ENCODE results near the gene ATP11A. TPM values are rescaled to one million over a fixed set of nuclear protein-coding genes. Genes with fewer than 3 reads are reported as not detected.

ATP11A gene
- total RNA-seq, 1 experiment from 2014 or later: 8.7 TPM

GRCh38 chr13:112835796-112836195 is 146.0 kb downstream of the ATP11A start:
- no peak overlapping the region for H3K4me2 ChIP-seq (ENCODE audit: low read length)
- H3K9me2 ChIP-seq (replicated peaks; ENCODE audit: low read length): no peaks in the 10 kb centered on the region
- ATAC-seq (no peak), DNase-seq (no peak)
- no peak for TF ChIP-seq CTCF (conservative IDR thresholded peaks at IDR 0.05; ENCODE audit: low read depth, low read length)
- no peak for TF ChIP-seq EZH2phosphoT487 (IDR thresholded peaks at IDR 0.05; ENCODE audit: borderline replicate concordance, low read length)
- no peaks in the 10 kb centered on the region for H3K79me2 ChIP-seq (ENCODE audit: low read length)
- no peak overlapping the region for H3K4me3 ChIP-seq (ENCODE audit: low read length)
- ChIA-PET CTCF (no interaction called here), POLR2A (ENCODE audit: unreplicated experiment) (no interaction called here)
- no peaks in the 10 kb centered on the region for H3F3A ChIP-seq (ENCODE audit: low read length, unreplicated experiment)
- no peaks in the 10 kb centered on the region for H4K20me1 ChIP-seq (ENCODE audit: low read length)
- no peaks in the 10 kb centered on the region for H3K4me1 ChIP-seq (ENCODE audit: insufficient read depth, low read length)
- BruUV-seq (replicated peaks): no TSS peak
- H3K27ac ChIP-seq (ENCODE audit: low read length): no peak overlapping the region
- H3K36me3 ChIP-seq (ENCODE audit: low read depth, low read length): no peaks in the 10 kb centered on the region
- H3K9ac ChIP-seq (ENCODE audit: low read length): no peak overlapping the region
- no peaks in the 10 kb centered on the region for H3K9me3 ChIP-seq (ENCODE audit: low read length)
- H3K27me3 ChIP-seq (ENCODE audit: low read length): no peaks in the 10 kb centered on the region
- no peak overlapping the region for H2AFZ ChIP-seq (ENCODE audit: low read length)
- intact Hi-C loops (cut with micrococcal nuclease): no loop called here

- Histone ChIP-seq H3K4me2 (ENCODE audit: low read length) (no peak overlapping the region), H3K9me3 (ENCODE audit: low read length) (no peaks in the 10 kb centered on the region), H3K9me2 (replicated peaks; ENCODE audit: low read length) (no peaks in the 10 kb centered on the region), H3K79me2 (ENCODE audit: low read length) (no peaks in the 10 kb centered on the region), H3K27me3 (ENCODE audit: low read length) (no peaks in the 10 kb centered on the region), H3K9ac (ENCODE audit: low read length) (no peak overlapping the region), H3K27ac (ENCODE audit: low read length) (no peak overlapping the region), H2AFZ (ENCODE audit: low read length) (no peak overlapping the region), H3K4me1 (ENCODE audit: insufficient read depth, low read length) (no peaks in the 10 kb centered on the region), H3F3A (ENCODE audit: low read length, unreplicated experiment) (no peaks in the 10 kb centered on the region), H3K4me3 (ENCODE audit: low read length) (no peak overlapping the region), H3K36me3 (ENCODE audit: low read depth, low read length) (no peaks in the 10 kb centered on the region), H4K20me1 (ENCODE audit: low read length) (no peaks in the 10 kb centered on the region)
- ATAC-seq (no peak), DNase-seq (no peak)
- ChIA-PET POLR2A (ENCODE audit: unreplicated experiment) (no interaction called here), CTCF (no interaction called here)
- BruUV-seq (replicated peaks): no TSS peak
- intact Hi-C loops (cut with micrococcal nuclease): no loop called here
- TF ChIP-seq CTCF (conservative IDR thresholded peaks at IDR 0.05; ENCODE audit: low read depth, low read length) (no peak), EZH2phosphoT487 (IDR thresholded peaks at IDR 0.05; ENCODE audit: borderline replicate concordance, low read length) (no peak), EZH2 (IDR thresholded peaks at IDR 0.05; ENCODE audit: low read length, unreplicated experiment) (no peak)
Measured at GRCh38 chr13:112836940-112837339, 147.1 kb downstream of the ATP11A start.

GRCh38 chr13:112837371-112838037 is 147.7 kb downstream of the ATP11A start:
- H4K20me1 ChIP-seq (ENCODE audit: low read length): no peaks in the 10 kb centered on the region
- TF ChIP-seq CTCF (conservative IDR thresholded peaks at IDR 0.05; ENCODE audit: low read depth, low read length): no peak
- TF ChIP-seq EZH2 (IDR thresholded peaks at IDR 0.05; ENCODE audit: low read length, unreplicated experiment): no peak
- TF ChIP-seq EZH2phosphoT487 (IDR thresholded peaks at IDR 0.05; ENCODE audit: borderline replicate concordance, low read length): no peak
- POLR2A ChIA-PET (ENCODE audit: unreplicated experiment): no interaction called here
- H3K9me3 ChIP-seq (ENCODE audit: low read length): no peaks in the 10 kb centered on the region
- BruUV-seq (replicated peaks): no TSS peak
- no peak overlapping the region for H3K27ac ChIP-seq (ENCODE audit: low read length)
- no peaks in the 10 kb centered on the region for H3K36me3 ChIP-seq (ENCODE audit: low read depth, low read length)
- H3F3A ChIP-seq (ENCODE audit: low read length, unreplicated experiment): no peaks in the 10 kb centered on the region
- H3K4me3 ChIP-seq (ENCODE audit: low read length): no peak overlapping the region
- intact Hi-C loops (cut with micrococcal nuclease): no loop called here
- CTCF ChIA-PET: no interaction called here
- H2AFZ ChIP-seq (ENCODE audit: low read length): no peak overlapping the region
- no peaks in the 10 kb centered on the region for H3K4me1 ChIP-seq (ENCODE audit: insufficient read depth, low read length)
- no peaks in the 10 kb centered on the region for H3K9me2 ChIP-seq (replicated peaks; ENCODE audit: low read length)
- no peaks in the 10 kb centered on the region for H3K27me3 ChIP-seq (ENCODE audit: low read length)
- ATAC-seq: no peak
- no peak overlapping the region for H3K4me2 ChIP-seq (ENCODE audit: low read length)
- no peaks in the 10 kb centered on the region for H3K79me2 ChIP-seq (ENCODE audit: low read length)
- no peak overlapping the region for H3K9ac ChIP-seq (ENCODE audit: low read length)
- no peak for DNase-seq
